Measurements from ENCODE around the gene HS3ST4.

DNA sequence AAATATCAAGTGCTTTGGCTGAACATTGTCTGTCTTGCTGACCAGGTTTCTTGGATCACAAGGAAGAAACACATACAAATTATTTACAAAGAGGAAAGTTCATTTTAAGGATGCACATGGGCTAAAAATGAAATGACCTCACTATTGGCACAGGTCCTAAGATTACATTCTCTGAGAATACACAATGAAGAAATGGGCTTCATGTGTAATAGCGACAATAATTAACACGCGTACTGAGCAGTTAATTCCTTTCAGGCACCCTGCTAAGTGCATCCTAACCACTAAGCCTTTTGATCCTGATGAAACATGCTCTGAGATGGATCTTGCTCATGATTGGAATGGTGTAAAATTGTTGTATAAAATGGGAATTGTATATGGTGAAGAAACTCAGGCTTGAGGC, 429.0 kb downstream of the HS3ST4 start:
- TF ChIP-seq YY1 (IDR thresholded peaks at IDR 0.05; ENCODE audit: insufficient read depth, insufficient read length) (no peak), SUZ12 (IDR thresholded peaks at IDR 0.05; ENCODE audit: extremely low read depth, insufficient read depth, insufficient read length) (no peak)

All from NT2/D1 (cell line).